Pancreas (tissue), 10 donors: ENCODE results near the gene VPS52. TPM values are rescaled to one million over a fixed set of nuclear protein-coding genes. Genes with fewer than 3 reads are reported as not detected.

Experiments used
- ATAC-seq, 4 donors: fragments of 200-7000 bp; cut with Tn5 transposase; one replicate each; pipeline versions ENCODE4 v1.8.0 to v1.9.1; 2020; ENCODE audit warnings: mild to moderate bottlenecking in 4 of 4, moderate library complexity in 4 of 4
- DNase-seq, 6 donors: peaks; one replicate each; pipeline ENCODE4 v3.0.0-alpha.2; 2020
- FAIRE-seq: peaks from 2 replicates; lab custom pipeline; 2012; peaks lifted over from hg19 to GRCh38; lab: Jason Lieb, UNC
- H3K27ac ChIP-seq, 4 donors: fragments of 200-600 bp; sonication (generic); 1 replicate in 3 of 4; 2 replicates in 1 of 4; pipeline versions ENCODE4 v1.5.0 to v1.8.0; 2020
- H3K27me3 ChIP-seq, 4 donors: fragments of 200-600 bp; one replicate each; pipeline ENCODE4 v1.8.0; 2021
- H3K36me3 ChIP-seq, 3 donors: fragments of 200-600 bp; sonication (generic) in 1 of 3; one replicate each; pipeline versions ENCODE4 v1.5.0 to v1.8.0; 2020 to 2021
- H3K4me1 ChIP-seq, 3 donors: fragments of 200-600 bp; one replicate each; pipeline ENCODE4 v1.8.0; 2021
- H3K4me3 ChIP-seq, 4 donors: fragments of 200-600 bp; sonication (generic) in 2 of 4; one replicate each; pipeline versions ENCODE4 v1.5.0 to v1.8.0; 2020 to 2021
- H3K9me3 ChIP-seq, 4 donors: fragments of 200-600 bp; one replicate each; pipeline ENCODE4 v1.8.0; 2021
- CTCF ChIP-seq, 4 donors: fragments of 200-600 bp; sonication (generic) in 3 of 4; IDR thresholded peaks; one replicate each; pipeline versions ENCODE4 v1.5.0 to v1.8.0; 2021; ENCODE audit warnings: antibody characterized with exemption in 4 of 4
- WGBS, 2 donors: extraction: QIAGEN DNeasy Blood & Tissue Kit; methylation state at CpG; one replicate each; pipeline ENCODE4 v1.1.7; 2013; 5-methylcytosine and 5-hydroxymethylcytosine counted together
- intact Hi-C, 3 donors: fragments of 100-400 bp; cut with DNase I; formaldehyde crosslinking; loops; one replicate each; pipeline versions ENCODE4 v1.11.1 to v1.14.2; 2022
- polyA plus RNA-seq, 2 donors: library from polyadenylated mRNA; stranded (reverse); fragments of 200-250 nt; gene quantifications; one replicate each; pipeline ENCODE4 v1.2.3, GENCODE V29; 2013
- total RNA-seq, 6 donors: library from RNA; stranded (reverse); fragmentation: NEBNext Ultra II Directional in 4 of 6; extraction: Animal tissue kit (Norgen Biotek cat#: 25700) in 4 of 6; gene quantifications; one replicate each; pipeline versions ENCODE4 v1.2.1 to v1.2.4, GENCODE V29; 2021 to 2023
- donor health status: healthy with polysubstance abuse.
- donor health status: DM: no; HTN: no; CAD: no; lungs with moderate emphysema.
- donor health status: DM: no; HTN: no; CAD: no.
- donor health status: control.
- donor health status: control.
- donor health status: Bipolar disorder and iron deficiency.
- donor health status: DM: yes; HTN: yes; CAD: no.
- donor health status: DM: no; HTN: no; CAD: no.
- donor health status: DM: no; HTN: no; CAD: no.
- donor health status: DM: yes; HTN: yes; CAD: no.

VPS52 gene
- total and polyA plus RNA-seq, 8 donors, result 23.2 to 62.2 (median 30.0) TPM

- intact Hi-C loops, result no loop called here
- H3K27ac ChIP-seq, result no peak overlapping the region
- peak overlapping the region in 2 of 4 donors; percentile 75 to 78 for H3K4me3 ChIP-seq
- no peaks in the 10 kb centered on the region for H3K9me3 ChIP-seq
- H3K36me3 ChIP-seq, result peaks cover 0 to 21% (median 15%) of the 10 kb centered on the region in 3 donors
- H3K27me3 ChIP-seq, result no peaks in the 10 kb centered on the region
- no peak for ATAC-seq
- DNase-seq, result no peak
- H3K4me1 ChIP-seq, result peaks cover 22 to 32% (median 23%) of the 10 kb centered on the region in 3 donors
- no peak for TF ChIP-seq CTCF (IDR thresholded peaks at IDR 0.05)
- 47 to 51% methylated on average over 14 of the region's 14 CpGs for WGBS, 2 donors
- FAIRE-seq, result no peak
Measured at GRCh38 chr6:33273924-33274902, 2.5 kb upstream of the VPS52 start.

- Histone ChIP-seq H3K27ac (no peak overlapping the region), H3K27me3 (no peaks in the 10 kb centered on the region), H3K4me1 (peaks cover 22 to 32% (median 23%) of the 10 kb centered on the region in 3 donors), H3K36me3 (peaks cover 0 to 26% (median 16%) of the 10 kb centered on the region in 3 donors), H3K9me3 (no peaks in the 10 kb centered on the region), H3K4me3 (peak overlapping the region; percentile 64 to 85 (median 76))
- no peak for FAIRE-seq
- TF ChIP-seq CTCF (IDR thresholded peaks at IDR 0.05), result no peak
- intact Hi-C loops, result no loop called here
- no peak for DNase-seq
- ATAC-seq, result no peak
- 49 to 50% methylated on average over 11 of the region's 11 CpGs for WGBS, 2 donors
Measured at GRCh38 chr6:33273129-33273923, 1.6 kb upstream of the VPS52 start.

GRCh38 chr6:33272275-33273128, 826 bp upstream of the VPS52 start:
- FAIRE-seq, result no peak

More at GRCh38 chr6:33272275-33273128, 826 bp upstream of the VPS52 start:
- Histone ChIP-seq H3K27me3 (no peaks in the 10 kb centered on the region), H3K36me3 (peaks cover 0 to 35% (median 24%) of the 10 kb centered on the region in 3 donors), H3K9me3 (no peaks in the 10 kb centered on the region), H3K4me1 (peaks cover 22 to 32% (median 23%) of the 10 kb centered on the region in 3 donors), H3K4me3 (peak overlapping the region; percentile 64 to 85 (median 76)), H3K27ac (peak overlapping the region; percentile 81 to 93 (median 92))
- ATAC-seq (peak; percentile 9 to 31 (median 18)), DNase-seq (no peak)
- intact Hi-C loops, result no loop called here
- 7 to 8% methylated on average over 22 of the region's 22 CpGs for WGBS, 2 donors
- TF ChIP-seq CTCF (IDR thresholded peaks at IDR 0.05), result no peak
